HG03108 (cell line): ENCODE results near the gene TCF7.

ENCODE experiments used
- ATAC-seq: cut with Tn5 transposase; IDR thresholded peaks from one replicate; pipeline ENCODE4 v1.9.1; 2021; ENCODE audit warnings: moderate library complexity; ENCODE audit not compliant: unreplicated experiment

TCF7 gene

GRCh38 chr5:134111741-134112647 lies 2.5 kb upstream of the TCF7 start:
- no peak for ATAC-seq

- ATAC-seq = no peak
Observed at GRCh38 chr5:134112726-134113362, 1.6 kb upstream of the TCF7 start.

- no peak for ATAC-seq
Observed at GRCh38 chr5:134113363-134113889, 1.1 kb upstream of the TCF7 start.

GRCh38 chr5:134114886-134115805 lies 665 bp downstream of the TCF7 start:
- peak; percentile 3 for ATAC-seq

GRCh38 chr5:134115806-134116175 lies 1.3 kb downstream of the TCF7 start:
- no peak for ATAC-seq

- ATAC-seq = no peak
Observed at GRCh38 chr5:134116286-134116685, 1.8 kb downstream of the TCF7 start.

- no peak for ATAC-seq
Observed at GRCh38 chr5:134116789-134117761, 2.6 kb downstream of the TCF7 start.

GRCh38 chr5:134118212-134118835 lies 3.8 kb downstream of the TCF7 start:
- ATAC-seq = no peak

- no peak for ATAC-seq
Observed at GRCh38 chr5:134119720-134120119, 5.2 kb downstream of the TCF7 start.

- ATAC-seq = no peak
Observed at GRCh38 chr5:134120386-134121138, 6.1 kb downstream of the TCF7 start.

GRCh38 chr5:134122530-134122929 lies 8.0 kb downstream of the TCF7 start:
- ATAC-seq = no peak

- no peak for ATAC-seq
Observed at GRCh38 chr5:134123360-134123759, 8.9 kb downstream of the TCF7 start.

- no peak for ATAC-seq
Observed at GRCh38 chr5:134124289-134125038, 10.0 kb downstream of the TCF7 start.

- ATAC-seq = no peak
Observed at GRCh38 chr5:134125039-134126015, 10.8 kb downstream of the TCF7 start.

- peak; percentile 37 for ATAC-seq
Observed at GRCh38 chr5:134127376-134127861, 12.9 kb downstream of the TCF7 start.

GRCh38 chr5:134127988-134128647 lies 13.6 kb downstream of the TCF7 start:
- ATAC-seq = no peak
